Effector CD4-positive, alpha-beta T cell (primary cell): Measurements from ENCODE around the gene ITPKB.
A peak's percentile ranks its signal among the peaks of the same experiment; 100 is the strongest.
"Not testable (repeated sequence)": the region's sequence is repeated elsewhere in the genome, so short reads cannot be mapped to it uniquely, and the experiment has no call there.

Experiments used
- DNase-seq: peaks from one replicate; pipeline ENCODE4 v3.0.0-alpha.2; 2020

Gene ITPKB

GRCh38 chr1:226634611-226635246 is 104.4 kb downstream of the ITPKB start:
- DNase-seq: peak; percentile 1

GRCh38 chr1:226634166-226634588 is 104.9 kb downstream of the ITPKB start:
- peak; percentile 81 for DNase-seq

- peak; percentile 2 for DNase-seq
Observed at GRCh38 chr1:226633541-226634165, 105.4 kb downstream of the ITPKB start.

- DNase-seq: peak; percentile 2
Observed at GRCh38 chr1:226632922-226633351, 106.1 kb downstream of the ITPKB start.

- no peak for DNase-seq
Observed at GRCh38 chr1:226632169-226632879, 106.8 kb downstream of the ITPKB start.

GRCh38 chr1:226631229-226632000 is 107.7 kb downstream of the ITPKB start:
- no peak for DNase-seq

- no peak for DNase-seq
Observed at GRCh38 chr1:226630592-226630991, 108.5 kb downstream of the ITPKB start.

- DNase-seq: no peak
Observed at GRCh38 chr1:226629896-226630550, 109.1 kb downstream of the ITPKB start.

- DNase-seq: no peak
Observed at GRCh38 chr1:226629210-226629895, 109.7 kb downstream of the ITPKB start.

GRCh38 chr1:226628612-226629155 is 110.4 kb downstream of the ITPKB start:
- DNase-seq: no peak

GRCh38 chr1:226627924-226628611 is 111.0 kb downstream of the ITPKB start:
- no peak for DNase-seq

- no peak for DNase-seq
Observed at GRCh38 chr1:226627050-226627755, 111.9 kb downstream of the ITPKB start.

- DNase-seq: peak; percentile 64
Observed at GRCh38 chr1:226626577-226626956, 112.5 kb downstream of the ITPKB start.

- no peak for DNase-seq
Observed at GRCh38 chr1:226625832-226626576, 113.1 kb downstream of the ITPKB start.

GRCh38 chr1:226625326-226625725 is 113.8 kb downstream of the ITPKB start:
- DNase-seq: no peak

GRCh38 chr1:226624526-226624925 is 114.6 kb downstream of the ITPKB start:
- DNase-seq: no peak

GRCh38 chr1:226622012-226622411 is 117.1 kb downstream of the ITPKB start:
- no peak for DNase-seq

- no peak for DNase-seq
Observed at GRCh38 chr1:226619031-226619430, 120.1 kb downstream of the ITPKB start.

- no peak for DNase-seq
Observed at GRCh38 chr1:226618380-226618779, 120.7 kb downstream of the ITPKB start.

GRCh38 chr1:226617719-226618118 is 121.4 kb downstream of the ITPKB start:
- DNase-seq: not testable (repeated sequence)
